HL-60 (cell line): ENCODE measurements around the gene KDM3A.

ENCODE experiments used
- DNase-seq, 2 experiments: peaks; one replicate each; pipeline ENCODE4 v3.0.0-alpha.2; 2010 to 2020; ENCODE audit warnings: low read depth in 1 of 2, low spot score in 1 of 2
- H3K27ac ChIP-seq: fragments of 250-450 bp; sonication (Bioruptor Pico); replicated peaks from 2 replicates; pipeline ENCODE4 v1.5.1; 2020; ENCODE audit warnings: mild to moderate bottlenecking, moderate library complexity
- H3K27me3 ChIP-seq: fragments of 250-450 bp; sonication (Bioruptor Pico); 2 replicates; pipeline ENCODE4 v1.5.1; 2021; ENCODE audit warnings: mild to moderate bottlenecking, moderate library complexity; ENCODE audit not compliant: insufficient read depth, poor library complexity, severe bottlenecking
- H3K4me3 ChIP-seq: replicated peaks from 2 replicates; pipeline ENCODE4 v1.5.1; 2011; ENCODE audit warnings: mild to moderate bottlenecking, control low read depth, low read length; ENCODE audit not compliant: insufficient read depth
- GABPA ChIP-seq: IDR thresholded peaks from 2 replicates; pipeline ENCODE4 v1.6.1; 2012; ENCODE audit warnings: low read depth
- POLR2AphosphoS5 ChIP-seq: IDR thresholded peaks from 2 replicates; pipeline ENCODE4 v1.6.1; 2012; ENCODE audit warnings: low read depth
- SPI1 ChIP-seq: IDR thresholded peaks from 2 replicates; pipeline ENCODE4 v1.6.1; 2012; ENCODE audit warnings: low read depth, mild to moderate bottlenecking, borderline replicate concordance
- TF ChIP-seq, protein P1 (sequence below): IDR thresholded peaks from 2 replicates; pipeline ENCODE4 v1.6.1; 2012; ENCODE audit warnings: low read depth; ENCODE audit not compliant: insufficient replicate concordance
- TF ChIP-seq, protein P2 (sequence below): IDR thresholded peaks from one replicate; pipeline ENCODE4 v1.5.1; 2011; ENCODE audit warnings: low read length, control low read depth, inconsistent platforms; ENCODE audit not compliant: insufficient read depth

KDM3A gene

DNA sequence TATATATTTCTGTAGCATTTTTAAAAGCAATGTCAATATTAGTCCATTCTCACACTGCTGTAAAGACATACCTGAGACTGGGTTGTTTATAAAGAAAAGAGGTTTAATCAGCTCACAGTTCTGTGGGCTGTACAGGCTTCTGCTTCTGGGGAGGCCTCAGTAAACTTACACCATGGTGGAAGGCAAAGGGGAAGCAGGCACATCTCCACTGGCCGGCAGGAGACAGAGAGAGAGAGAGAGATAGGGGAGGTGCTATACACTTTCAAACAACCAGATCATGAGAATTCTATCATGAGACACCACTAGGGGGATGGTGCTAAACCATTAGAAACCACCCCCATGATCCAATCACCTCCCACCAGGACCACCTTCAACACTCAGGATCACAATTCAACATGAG lies 79.0 kb downstream of the KDM3A start:
- no peaks in the 10 kb centered on the region for H3K27me3 ChIP-seq
- H3K4me3 ChIP-seq = no peak overlapping the region
- TF ChIP-seq GABPA (no peak), POLR2AphosphoS5 (no peak)
- TF ChIP-seq, protein P1, sequence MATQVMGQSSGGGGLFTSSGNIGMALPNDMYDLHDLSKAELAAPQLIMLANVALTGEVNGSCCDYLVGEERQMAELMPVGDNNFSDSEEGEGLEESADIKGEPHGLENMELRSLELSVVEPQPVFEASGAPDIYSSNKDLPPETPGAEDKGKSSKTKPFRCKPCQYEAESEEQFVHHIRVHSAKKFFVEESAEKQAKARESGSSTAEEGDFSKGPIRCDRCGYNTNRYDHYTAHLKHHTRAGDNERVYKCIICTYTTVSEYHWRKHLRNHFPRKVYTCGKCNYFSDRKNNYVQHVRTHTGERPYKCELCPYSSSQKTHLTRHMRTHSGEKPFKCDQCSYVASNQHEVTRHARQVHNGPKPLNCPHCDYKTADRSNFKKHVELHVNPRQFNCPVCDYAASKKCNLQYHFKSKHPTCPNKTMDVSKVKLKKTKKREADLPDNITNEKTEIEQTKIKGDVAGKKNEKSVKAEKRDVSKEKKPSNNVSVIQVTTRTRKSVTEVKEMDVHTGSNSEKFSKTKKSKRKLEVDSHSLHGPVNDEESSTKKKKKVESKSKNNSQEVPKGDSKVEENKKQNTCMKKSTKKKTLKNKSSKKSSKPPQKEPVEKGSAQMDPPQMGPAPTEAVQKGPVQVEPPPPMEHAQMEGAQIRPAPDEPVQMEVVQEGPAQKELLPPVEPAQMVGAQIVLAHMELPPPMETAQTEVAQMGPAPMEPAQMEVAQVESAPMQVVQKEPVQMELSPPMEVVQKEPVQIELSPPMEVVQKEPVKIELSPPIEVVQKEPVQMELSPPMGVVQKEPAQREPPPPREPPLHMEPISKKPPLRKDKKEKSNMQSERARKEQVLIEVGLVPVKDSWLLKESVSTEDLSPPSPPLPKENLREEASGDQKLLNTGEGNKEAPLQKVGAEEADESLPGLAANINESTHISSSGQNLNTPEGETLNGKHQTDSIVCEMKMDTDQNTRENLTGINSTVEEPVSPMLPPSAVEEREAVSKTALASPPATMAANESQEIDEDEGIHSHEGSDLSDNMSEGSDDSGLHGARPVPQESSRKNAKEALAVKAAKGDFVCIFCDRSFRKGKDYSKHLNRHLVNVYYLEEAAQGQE = no peak
- TF ChIP-seq, protein P2, sequence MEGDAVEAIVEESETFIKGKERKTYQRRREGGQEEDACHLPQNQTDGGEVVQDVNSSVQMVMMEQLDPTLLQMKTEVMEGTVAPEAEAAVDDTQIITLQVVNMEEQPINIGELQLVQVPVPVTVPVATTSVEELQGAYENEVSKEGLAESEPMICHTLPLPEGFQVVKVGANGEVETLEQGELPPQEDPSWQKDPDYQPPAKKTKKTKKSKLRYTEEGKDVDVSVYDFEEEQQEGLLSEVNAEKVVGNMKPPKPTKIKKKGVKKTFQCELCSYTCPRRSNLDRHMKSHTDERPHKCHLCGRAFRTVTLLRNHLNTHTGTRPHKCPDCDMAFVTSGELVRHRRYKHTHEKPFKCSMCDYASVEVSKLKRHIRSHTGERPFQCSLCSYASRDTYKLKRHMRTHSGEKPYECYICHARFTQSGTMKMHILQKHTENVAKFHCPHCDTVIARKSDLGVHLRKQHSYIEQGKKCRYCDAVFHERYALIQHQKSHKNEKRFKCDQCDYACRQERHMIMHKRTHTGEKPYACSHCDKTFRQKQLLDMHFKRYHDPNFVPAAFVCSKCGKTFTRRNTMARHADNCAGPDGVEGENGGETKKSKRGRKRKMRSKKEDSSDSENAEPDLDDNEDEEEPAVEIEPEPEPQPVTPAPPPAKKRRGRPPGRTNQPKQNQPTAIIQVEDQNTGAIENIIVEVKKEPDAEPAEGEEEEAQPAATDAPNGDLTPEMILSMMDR = no peak
- H3K27ac ChIP-seq = no peak overlapping the region
- peak in 1 of 2 experiments; percentile 18 for DNase-seq

DNA sequence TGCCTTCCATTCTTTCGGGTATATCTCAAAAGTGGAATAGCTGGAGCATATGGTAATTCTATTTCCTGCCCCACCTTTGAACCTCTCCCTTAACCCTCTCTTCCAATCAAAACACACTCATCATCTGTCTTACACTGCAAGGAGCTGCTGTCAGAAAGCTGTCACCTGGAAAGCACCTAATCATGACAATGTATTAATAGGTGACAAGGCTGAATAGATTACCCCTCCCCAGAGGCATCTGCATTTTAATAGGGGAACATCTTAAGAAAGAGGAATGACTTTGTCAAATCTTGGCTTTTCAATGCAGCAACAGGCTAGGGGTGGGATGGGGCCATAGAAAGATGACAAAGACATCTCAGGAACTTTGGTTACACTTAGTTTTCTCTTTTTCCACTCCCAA lies 80.8 kb downstream of the KDM3A start:
- DNase-seq = no peak
- Histone ChIP-seq H3K27me3 (no peaks in the 10 kb centered on the region), H3K27ac (no peak overlapping the region), H3K4me3 (no peak overlapping the region)
- TF ChIP-seq, protein P2 = no peak
- TF ChIP-seq, protein P1 = no peak
- TF ChIP-seq POLR2AphosphoS5 (no peak), SPI1 (no peak), GABPA (no peak)

DNA sequence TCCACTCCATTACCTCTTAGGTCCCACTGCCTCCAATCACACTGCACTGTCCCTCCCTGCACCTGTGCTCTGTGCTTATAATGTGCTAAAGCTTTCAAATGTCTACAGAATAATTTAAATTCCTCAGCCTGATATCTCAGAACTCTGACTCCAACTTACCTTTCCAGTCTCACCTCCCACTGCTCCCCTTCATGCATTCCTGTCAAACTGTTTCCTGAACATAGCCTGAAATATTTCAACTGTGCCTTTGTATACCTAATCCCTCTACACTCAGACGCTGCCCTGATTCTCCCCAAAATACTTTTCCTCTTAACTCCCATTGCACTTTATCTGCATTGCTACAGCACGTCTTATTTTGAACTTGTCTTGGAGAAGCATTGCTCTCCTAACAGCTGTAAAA lies 81.5 kb downstream of the KDM3A start:
- Histone ChIP-seq H3K27me3 (no peaks in the 10 kb centered on the region), H3K27ac (no peak overlapping the region), H3K4me3 (no peak overlapping the region)
- DNase-seq = no peak
- TF ChIP-seq, protein P1 = no peak
- TF ChIP-seq GABPA (no peak), SPI1 (no peak), POLR2AphosphoS5 (no peak)
- TF ChIP-seq, protein P2 = no peak
